OCI-LY3 (cell line): Measurements from ENCODE around the gene GRAMD1B.

Source experiments
- CTCF ChIP-seq: fragments of 200-600, 300-600 bp; sonication (generic); IDR thresholded peaks from 2 replicates; pipeline ENCODE4 v1.5.1; 2014; ENCODE audit warnings: antibody characterized with exemption, low read length, low read depth
- EZH2phosphoT487 ChIP-seq: fragments of 200-600 bp; shearing (Covaris generic); IDR thresholded peaks from 2 replicates; pipeline ENCODE4 v1.6.1; 2018; ENCODE audit warnings: antibody characterized with exemption, mixed run types, low read depth

- TF ChIP-seq CTCF (no peak), EZH2phosphoT487 (no peak)
These were observed 95.0 kb downstream of the GRAMD1B start for GRCh38 chr11:123525097-123525496.
